DMS153 (cell line): ENCODE measurements around the gene SCRG1.

Experiments
- DNase-seq: peaks from one replicate; lab custom pipeline; 2025; lab: John Stamatoyannopoulos, UW

The SCRG1 gene

DNA sequence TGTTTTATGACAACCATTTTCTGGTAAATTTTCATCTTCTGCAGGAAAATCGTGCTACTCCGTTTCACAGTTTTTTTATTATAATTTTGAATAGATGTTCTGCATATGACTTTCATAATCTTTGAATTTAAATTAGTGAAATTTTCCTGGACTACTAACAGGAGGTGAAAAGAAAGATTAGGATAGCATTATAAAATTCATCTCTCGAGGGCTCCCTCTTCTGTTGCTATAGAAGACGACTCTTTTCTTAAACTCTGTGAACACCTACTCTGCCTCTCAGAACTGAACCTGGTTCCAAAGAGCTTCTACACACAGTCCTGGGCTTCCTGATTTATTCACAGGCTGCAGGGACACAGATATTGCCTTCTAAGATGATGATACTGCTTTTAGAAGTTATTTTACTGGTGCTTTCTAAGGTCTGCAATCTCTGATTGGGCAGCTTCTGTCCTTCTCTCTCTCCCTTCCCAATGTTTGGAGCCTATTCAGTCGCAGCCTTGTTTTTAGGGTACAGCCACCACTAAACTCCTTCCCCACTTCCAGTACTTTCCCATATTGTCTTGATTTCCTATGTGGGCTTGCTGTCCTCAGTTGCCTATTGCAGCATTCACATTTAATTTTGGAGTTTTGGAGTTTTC lies 38.2 kb downstream of the SCRG1 start:
- DNase-seq: no peak

DNA sequence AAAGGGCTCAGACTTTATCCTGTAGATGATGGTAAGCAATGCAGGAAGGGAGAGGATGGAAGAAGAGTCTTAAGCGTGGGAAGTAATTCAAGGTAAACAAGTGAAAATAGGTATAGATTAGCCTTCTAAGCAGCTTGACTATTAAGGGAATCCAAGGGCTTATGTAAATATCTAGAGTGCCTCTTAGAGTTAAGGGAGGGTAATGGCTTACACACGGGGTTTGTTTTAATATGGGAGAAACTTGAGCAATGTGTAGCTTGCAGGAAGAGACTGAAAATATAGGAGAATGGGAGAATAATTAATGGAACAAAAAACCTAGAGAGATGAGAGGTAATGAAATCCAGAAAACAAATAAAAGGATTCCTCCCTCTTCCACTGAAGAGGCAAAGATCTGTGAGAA lies 41.0 kb downstream of the SCRG1 start:
- no peak for DNase-seq

DNA sequence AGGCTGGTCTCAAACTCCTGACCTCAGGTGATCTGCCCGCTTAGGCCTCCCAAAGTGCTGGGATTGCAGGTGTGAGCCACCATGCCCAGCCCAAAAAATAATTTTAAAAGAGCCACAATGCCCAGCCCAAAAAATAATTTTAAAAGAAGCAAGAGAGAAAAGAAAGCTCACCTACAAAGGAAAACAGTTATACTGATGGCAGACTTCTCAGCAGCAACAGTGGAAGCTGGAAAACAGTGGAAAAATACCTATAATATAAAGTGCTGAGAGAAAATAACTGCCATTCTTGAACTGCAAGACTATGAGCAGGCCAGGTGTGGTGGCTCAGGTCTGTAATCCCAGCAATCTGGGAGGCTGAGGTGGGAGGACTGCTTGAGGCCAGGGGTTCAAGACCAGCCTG lies 51.4 kb downstream of the SCRG1 start:
- DNase-seq: no peak

DNA sequence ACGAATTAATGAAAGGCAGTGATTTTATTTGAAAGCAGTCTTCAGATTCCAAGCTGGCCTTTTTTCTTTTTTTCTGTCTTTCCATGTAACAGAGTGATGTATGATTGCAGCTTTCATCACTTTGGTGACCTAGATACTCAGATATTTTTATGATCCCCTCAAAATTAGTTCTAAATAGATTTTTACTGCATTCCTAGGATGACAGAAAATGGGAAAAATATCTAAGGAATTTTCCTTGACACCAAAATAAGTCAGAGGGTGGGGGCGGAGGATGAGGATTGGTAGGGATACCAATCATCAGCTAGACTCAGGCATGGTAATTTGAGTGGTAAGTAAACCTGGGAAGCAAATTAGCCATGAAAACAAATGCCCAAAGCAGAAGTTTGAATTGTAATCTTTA lies 52.8 kb downstream of the SCRG1 start:
- DNase-seq: no peak

DNA sequence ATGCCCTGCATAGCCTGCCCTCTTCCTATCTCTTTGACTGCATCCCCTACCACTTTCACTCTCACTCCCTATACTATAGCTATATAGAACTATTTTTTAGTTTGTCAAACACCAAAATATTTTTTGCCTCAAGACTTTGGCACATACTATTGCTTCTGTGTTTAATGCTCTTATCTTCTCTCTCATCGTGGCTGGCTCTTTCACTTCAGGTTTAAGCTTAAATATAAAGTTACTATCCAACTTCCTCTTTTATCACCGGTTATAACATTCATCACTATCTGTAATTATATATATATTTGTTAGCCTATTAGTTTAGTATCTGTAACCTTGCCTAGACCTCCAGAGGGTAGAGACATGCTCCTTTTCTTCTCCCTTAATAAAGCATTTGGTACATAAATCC lies 53.3 kb downstream of the SCRG1 start:
- no peak for DNase-seq

DNA sequence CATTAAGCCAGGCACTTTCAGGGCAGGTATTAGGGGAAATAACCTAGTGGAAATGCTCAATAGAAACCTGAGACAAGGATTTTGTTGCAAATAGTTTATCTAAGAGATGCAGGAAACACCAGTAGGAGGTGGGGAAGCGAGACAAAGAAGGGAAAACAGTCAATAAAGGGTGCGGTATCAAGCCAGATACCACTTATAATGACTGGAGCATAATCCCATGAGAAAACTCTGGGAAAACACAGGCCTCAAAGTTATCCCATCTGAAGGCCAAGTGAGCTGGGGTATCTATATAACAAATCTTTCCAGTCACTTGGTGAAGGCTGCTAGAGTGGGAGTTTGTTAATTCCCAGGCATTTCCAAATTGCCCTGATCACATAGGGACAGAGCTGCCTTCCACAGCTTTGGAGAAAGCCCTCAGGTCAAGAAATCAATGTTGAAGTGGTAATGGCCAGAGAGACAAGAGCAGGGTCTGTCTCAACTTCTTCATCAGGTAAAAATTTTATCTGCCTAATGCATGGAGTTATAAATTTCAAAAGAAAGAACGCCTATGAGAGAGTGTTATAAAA lies 55.0 kb downstream of the SCRG1 start:
- no peak for DNase-seq

DNA sequence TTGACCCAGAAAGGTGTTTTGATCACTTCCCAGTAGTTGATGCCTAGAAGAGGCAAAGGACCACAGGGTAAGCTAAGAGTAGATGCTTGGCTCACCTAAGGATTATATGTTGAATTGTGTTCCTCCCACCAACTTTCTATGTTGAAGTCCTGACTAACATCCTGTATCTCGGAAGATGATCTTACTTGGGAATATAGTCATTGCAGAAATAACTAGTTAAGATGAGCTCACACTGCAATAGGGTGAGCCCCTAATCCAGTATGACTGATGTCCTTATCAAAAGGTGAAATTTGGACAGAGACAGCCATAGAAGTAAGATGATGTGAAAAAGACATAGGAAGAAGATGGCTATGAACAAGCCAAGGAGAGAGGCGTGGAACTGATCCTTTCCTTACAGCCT lies 61.5 kb downstream of the SCRG1 start:
- no peak for DNase-seq

DNA sequence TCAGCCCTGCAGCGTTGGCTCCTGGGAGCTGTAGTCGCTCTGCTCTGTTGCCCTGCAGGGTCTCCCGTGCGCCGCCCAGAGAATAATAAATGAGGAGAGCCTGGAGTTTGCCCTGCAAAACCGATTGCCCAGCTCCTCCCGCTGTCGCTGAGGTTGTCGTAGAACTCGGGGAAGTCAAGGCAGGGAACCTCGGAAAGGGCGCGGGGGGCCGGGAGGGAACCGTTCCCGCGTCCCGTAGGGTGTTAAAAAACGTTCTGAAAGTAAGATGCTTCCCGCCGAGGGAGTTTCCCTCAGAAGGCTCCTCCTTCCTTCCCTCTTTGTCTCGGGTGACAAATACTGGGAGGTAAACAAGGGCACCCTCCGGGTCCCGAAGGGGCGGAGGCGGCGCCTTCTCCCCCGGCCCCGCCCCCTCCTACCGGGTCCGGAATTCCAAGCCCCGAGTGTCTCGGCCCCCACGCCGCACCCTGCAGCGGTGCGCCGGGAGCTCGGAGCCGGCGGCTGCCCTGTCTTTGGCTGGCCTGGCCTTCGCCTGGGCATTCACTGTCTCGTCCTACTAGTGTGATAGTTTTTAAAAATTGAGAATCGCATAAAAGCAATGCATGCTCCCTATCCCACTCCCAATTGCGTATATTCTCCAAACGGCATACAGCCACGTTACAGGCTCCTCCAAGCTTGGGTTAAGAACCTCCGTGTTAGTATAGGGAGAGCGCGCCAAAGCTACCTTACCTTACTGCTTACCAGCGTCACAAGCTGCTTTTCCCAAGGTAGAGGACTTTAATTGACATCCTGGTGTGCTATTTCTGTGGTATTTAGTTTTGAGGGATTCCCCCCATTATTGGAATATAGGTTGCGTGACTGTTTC lies 63.8 kb downstream of the SCRG1 start:
- peak; percentile 85 for DNase-seq
